Kidney epithelial cell (primary cell): Measurements from ENCODE around the gene FAM240A. TPM values are rescaled to one million over a fixed set of nuclear protein-coding genes. Genes with fewer than 3 reads are reported as not detected.
"Not testable (repeated sequence)": the region's sequence is repeated elsewhere in the genome, so short reads cannot be mapped to it uniquely, and the experiment has no call there.

Experiments used
- DNase-seq: peaks from one replicate; pipeline ENCODE4 v3.0.0-alpha.2; 2010; ENCODE audit warnings: low read depth
- H3K27me3 ChIP-seq: 2 replicates; pipeline ENCODE4 v1.6.0; 2011; ENCODE audit warnings: low read length; ENCODE audit not compliant: control insufficient read depth, insufficient read depth
- H3K36me3 ChIP-seq: 2 replicates; pipeline ENCODE4 v1.5.1; 2011; ENCODE audit warnings: low read length; ENCODE audit not compliant: control insufficient read depth, insufficient read depth
- H3K4me3 ChIP-seq: 2 replicates; pipeline ENCODE4 v1.5.1; 2011; ENCODE audit warnings: low read depth, mild to moderate bottlenecking, control low read depth, low read length
- total RNA-seq: library from RNA; depleted of rRNA; stranded (reverse); fragments of >200 nt; gene quantifications from 2 replicates; pipeline ENCODE4 v1.2.3, GENCODE V29; 2015
- TF ChIP-seq, protein P1 (sequence below): IDR thresholded peaks from 2 replicates; pipeline ENCODE4 v1.5.1; 2011; ENCODE audit warnings: mild to moderate bottlenecking, moderate library complexity, low read length, control low read depth, inconsistent platforms; ENCODE audit not compliant: insufficient read depth, poor library complexity, severe bottlenecking

FAM240A gene
- total RNA-seq, 1 donor from 2014 or later = not detected

DNA sequence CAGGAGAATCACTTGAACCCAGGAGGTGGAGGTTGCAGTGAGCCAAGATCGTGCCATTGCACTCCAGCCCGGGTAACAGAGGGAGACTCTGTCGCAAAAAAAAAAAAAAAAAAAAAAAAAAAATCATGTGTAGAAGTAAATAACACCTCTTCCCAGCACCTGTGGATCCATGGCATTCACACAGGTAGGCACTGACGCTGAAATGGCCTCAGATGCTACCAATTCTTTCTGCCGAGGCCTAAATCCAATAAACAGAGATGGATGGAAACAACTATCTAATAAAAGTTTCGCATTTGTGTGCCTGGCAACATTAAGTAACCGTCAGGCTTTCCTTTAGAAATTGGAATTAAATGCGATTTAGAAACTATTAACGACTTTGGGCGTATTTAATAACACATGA is 35.9 kb upstream of the FAM240A start:
- no peaks in the 10 kb centered on the region for H3K36me3 ChIP-seq
- H3K4me3 ChIP-seq = no peak overlapping the region
- TF ChIP-seq, protein P1, sequence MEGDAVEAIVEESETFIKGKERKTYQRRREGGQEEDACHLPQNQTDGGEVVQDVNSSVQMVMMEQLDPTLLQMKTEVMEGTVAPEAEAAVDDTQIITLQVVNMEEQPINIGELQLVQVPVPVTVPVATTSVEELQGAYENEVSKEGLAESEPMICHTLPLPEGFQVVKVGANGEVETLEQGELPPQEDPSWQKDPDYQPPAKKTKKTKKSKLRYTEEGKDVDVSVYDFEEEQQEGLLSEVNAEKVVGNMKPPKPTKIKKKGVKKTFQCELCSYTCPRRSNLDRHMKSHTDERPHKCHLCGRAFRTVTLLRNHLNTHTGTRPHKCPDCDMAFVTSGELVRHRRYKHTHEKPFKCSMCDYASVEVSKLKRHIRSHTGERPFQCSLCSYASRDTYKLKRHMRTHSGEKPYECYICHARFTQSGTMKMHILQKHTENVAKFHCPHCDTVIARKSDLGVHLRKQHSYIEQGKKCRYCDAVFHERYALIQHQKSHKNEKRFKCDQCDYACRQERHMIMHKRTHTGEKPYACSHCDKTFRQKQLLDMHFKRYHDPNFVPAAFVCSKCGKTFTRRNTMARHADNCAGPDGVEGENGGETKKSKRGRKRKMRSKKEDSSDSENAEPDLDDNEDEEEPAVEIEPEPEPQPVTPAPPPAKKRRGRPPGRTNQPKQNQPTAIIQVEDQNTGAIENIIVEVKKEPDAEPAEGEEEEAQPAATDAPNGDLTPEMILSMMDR = no peak
- no peak for DNase-seq
- peaks cover 3% of the 10 kb centered on the region for H3K27me3 ChIP-seq

DNA sequence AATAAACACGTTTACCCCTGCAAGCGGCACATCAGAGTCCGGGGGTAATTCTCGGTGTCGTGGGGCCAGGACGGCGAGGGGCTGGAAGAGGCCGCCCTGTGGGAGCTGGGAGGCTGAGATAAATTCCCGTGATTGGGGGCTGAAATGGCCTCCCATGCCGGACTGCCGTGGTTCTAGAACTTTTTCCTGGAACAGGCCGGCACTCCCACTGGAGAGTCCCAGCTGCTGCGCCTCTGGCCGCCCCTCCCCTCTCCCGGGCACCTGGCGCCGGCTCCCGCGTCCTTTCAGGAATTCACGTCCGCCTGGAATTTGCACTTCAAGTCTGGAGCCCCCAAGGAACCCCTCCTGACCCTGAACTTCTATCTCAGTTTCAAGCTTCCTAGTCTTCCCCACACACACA is 35.4 kb upstream of the FAM240A start:
- Histone ChIP-seq H3K4me3 (no peak overlapping the region), H3K36me3 (no peaks in the 10 kb centered on the region), H3K27me3 (peaks cover 3% of the 10 kb centered on the region)
- DNase-seq = no peak
- TF ChIP-seq, protein P1 = no peak

DNA sequence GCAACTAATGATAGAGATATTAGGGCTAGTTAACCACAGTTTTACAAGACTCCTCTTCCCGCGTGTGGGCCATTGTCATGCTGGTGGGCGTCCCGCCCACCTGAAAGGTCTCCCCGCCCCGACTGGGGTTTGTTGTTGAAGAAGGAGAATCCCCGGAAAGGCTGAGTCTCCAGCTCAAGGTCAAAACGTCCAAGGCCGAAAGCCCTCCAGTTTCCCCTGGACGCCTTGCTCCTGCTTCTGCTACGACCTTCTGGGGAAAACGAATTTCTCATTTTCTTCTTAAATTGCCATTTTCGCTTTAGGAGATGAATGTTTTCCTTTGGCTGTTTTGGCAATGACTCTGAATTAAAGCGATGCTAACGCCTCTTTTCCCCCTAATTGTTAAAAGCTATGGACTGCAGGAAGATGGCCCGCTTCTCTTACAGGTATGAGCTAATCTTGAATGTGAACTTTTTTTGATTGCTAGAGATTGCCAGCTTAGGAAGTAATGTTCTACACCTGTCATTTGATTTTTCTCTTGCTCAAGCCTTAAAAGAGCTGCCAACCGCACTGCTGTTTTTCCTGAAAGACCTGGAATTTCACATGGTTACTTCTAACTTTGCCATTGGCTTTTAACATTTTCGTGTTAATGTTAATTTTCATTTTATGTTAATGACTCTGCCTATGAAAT is 34.6 kb upstream of the FAM240A start:
- not testable (repeated sequence) for DNase-seq, H3K27me3 ChIP-seq, H3K4me3 ChIP-seq, H3K36me3 ChIP-seq

DNA sequence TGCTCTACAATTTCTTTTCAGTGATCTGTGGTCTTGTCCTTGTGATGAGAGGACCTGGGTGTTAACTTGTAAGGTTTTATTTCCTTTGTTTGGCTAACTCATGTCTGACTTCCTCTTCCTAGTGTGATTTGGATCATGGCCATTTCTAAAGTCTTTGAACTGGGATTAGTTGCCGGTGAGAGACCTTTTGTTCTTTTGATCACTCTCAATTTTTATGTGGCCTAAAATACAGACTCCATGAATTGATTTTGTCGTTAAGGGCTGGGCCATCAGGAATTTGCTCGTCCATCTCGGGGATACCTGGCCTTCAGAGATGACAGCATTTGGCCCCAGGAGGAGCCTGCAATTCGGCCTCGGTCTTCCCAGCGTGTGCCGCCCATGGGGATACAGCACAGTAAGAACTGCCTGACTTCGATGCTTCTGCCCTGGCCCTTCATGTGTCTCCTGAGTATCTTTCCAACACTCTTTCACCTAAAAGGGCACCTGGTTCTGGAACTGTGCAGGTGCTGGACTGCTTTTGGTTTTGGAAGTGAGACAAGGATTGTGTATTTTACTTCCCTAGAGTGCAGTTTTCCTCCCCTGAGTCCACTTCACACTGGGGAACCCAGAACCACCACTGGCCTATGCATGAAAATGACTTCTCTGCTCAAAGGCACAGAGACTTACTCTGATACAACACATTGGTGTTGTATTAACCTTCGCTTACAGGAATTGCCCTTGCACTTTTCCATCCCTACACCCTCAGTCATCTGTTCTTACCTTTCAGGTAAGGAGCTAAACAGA is 33.2 kb upstream of the FAM240A start:
- H3K27me3 ChIP-seq = peaks cover 3% of the 10 kb centered on the region
- DNase-seq = no peak
- TF ChIP-seq, protein P1 = no peak

DNA sequence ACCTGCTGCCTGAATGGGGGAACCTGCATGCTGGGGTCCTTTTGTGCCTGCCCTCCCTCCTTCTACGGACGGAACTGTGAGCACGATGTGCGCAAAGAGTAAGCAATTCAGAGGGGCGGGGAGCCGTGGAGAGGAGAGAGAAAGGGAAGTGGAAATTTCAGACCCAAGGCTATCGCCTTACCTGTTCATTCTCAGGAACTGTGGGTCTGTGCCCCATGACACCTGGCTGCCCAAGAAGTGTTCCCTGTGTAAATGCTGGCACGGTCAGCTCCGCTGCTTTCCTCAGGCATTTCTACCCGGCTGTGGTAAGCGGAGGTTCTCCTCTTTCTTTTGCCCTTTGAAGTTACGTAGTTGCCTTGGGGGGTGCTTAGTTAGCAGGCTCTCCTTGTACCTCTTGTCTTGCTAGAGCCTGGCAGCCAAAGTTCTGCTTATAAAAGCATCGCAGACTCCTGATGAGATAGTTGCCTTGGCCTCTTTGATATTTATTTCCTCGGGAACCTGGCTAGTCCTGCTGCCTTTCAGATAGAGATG is 32.5 kb upstream of the FAM240A start:
- peaks cover 3% of the 10 kb centered on the region for H3K27me3 ChIP-seq
- no peak overlapping the region for H3K4me3 ChIP-seq
- TF ChIP-seq, protein P1 = no peak
- no peaks in the 10 kb centered on the region for H3K36me3 ChIP-seq
- DNase-seq = no peak

More for the DNA sequence above, 33.2 kb upstream of the FAM240A start:
- no peak overlapping the region for H3K4me3 ChIP-seq
- no peaks in the 10 kb centered on the region for H3K36me3 ChIP-seq

DNA sequence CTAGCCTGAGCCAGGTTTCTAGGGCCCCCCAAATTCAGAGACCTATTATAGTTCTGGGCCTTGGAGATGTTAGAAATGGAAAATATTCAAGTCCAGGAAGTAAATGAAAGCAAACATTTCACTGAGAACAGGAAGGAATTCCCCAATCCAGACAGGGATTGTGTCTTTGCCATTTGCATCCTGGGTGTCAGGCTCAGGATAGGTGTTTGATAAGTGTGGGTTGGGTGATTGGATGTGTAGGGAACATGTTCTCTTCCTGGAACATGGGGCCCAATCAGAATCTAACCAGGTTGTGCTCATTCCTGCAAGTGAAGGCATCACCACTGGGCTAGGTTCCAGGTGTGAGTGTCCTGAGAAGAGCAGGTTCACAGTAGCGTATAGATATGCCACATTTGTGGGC is 31.6 kb upstream of the FAM240A start:
- Histone ChIP-seq H3K4me3 (no peak overlapping the region), H3K27me3 (peaks cover 3% of the 10 kb centered on the region), H3K36me3 (no peaks in the 10 kb centered on the region)
- no peak for DNase-seq
- TF ChIP-seq, protein P1 = no peak
